Skin of body (tissue), 2 donors: ENCODE measurements around the gene IFT52. TPM values are rescaled to one million over a fixed set of nuclear protein-coding genes. Genes with fewer than 3 reads are reported as not detected.
"Not testable (repeated sequence)": the region's sequence is repeated elsewhere in the genome, so short reads cannot be mapped to it uniquely, and the experiment has no call there.

ENCODE experiments used
- DNase-seq: peaks from one replicate; lab custom pipeline; 2025; lab: John Stamatoyannopoulos, UW
- total RNA-seq: library from RNA; depleted of rRNA; stranded (reverse); fragments of >200 nt; gene quantifications from one replicate; pipeline ENCODE4 v1.2.3, GENCODE V29; 2014

Gene IFT52
- total RNA-seq, 1 donor from 2014 or later = 37.3 TPM

DNA sequence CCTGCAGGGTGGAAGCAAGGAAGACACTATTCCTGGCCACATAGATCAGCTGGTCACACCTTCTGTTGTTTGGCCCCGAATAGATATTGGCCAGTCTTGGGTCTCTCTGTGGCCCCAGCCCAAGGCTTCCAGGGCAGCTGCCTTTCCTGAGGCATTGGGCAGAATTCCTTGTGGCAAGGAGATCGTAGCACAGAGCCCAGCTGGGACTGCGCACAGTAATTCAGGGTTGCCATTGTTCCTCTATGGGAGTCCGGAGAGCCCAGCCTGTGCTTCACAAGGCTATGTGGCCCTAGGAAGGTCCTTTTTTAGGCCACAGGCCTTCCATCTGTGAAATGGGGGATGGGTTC lies 25.0 kb upstream of the IFT52 start:
- DNase-seq = no peak

DNA sequence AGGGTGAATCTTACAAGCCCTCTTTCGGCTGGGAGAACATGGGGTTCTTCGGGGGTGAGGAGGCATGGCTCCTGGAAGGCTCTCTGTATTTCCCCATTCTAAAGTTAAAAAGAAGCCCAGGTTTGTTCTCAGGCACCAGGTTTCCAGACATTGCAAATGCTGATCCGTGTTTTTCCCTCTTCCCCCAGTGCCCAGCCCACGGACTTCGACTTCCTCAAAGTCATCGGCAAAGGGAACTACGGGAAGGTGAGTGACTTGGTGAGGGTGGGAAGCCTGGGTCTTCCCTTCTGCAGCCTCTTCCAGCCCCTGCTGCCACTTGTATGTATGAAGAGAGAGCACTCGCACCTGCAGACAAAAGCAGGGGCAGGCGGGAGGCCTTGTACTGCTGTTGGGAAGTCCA lies 23.3 kb upstream of the IFT52 start:
- DNase-seq = no peak

DNA sequence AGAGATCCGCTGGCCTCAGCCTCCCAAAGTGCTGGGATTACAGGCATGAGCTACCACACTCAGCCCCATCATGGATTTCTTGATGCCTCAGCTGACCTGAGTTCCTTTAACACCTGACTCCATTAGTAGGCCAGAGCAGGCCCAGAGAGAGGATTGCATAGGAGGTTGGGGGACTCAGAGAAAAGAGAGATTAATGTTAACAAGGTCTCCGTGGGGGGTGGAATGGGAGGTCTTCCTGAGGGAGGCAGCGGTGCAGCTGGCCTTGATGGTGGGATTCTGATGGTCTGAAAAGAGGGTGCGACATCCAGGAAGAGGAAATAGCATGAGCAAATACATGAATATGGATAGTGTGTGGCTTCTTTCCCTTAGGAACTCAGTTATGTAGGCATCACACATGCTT lies 22.0 kb upstream of the IFT52 start:
- no peak for DNase-seq

DNA sequence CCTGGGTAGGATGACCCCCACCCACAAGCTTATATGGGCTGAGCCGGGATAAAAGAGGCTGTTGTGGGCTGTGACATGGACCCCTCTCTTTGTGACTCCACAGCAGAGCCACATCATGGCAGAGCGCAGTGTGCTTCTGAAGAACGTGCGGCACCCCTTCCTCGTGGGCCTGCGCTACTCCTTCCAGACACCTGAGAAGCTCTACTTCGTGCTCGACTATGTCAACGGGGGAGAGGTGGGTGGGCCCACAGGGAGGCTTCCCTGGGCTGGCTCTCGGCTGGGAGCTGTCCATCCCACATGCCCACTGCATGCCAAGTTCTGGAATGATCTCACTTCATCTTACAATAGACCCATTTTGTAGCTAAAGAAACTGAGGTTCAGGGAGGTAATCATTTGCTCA lies 21.5 kb upstream of the IFT52 start:
- DNase-seq = no peak

DNA sequence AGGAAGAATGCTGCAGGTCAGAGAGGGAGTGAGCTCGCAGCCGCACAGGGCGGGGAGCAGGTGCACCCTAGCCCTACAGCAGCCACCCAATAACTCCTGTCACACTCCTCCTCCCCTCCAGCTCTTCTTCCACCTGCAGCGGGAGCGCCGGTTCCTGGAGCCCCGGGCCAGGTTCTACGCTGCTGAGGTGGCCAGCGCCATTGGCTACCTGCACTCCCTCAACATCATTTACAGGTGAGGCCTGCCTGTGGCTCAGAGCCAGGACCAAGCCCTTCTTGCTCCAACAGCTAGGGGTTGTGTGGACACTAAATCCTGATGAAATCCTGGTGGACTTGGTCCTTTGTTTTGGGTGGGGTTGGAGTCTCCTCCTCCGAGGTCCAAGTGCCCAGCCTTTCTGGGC lies 20.2 kb upstream of the IFT52 start:
- DNase-seq = no peak

GRCh38 chr20:43571310-43571709 lies 19.4 kb upstream of the IFT52 start:
- no peak for DNase-seq

- no peak for DNase-seq
These were observed 19.0 kb upstream of the IFT52 start for GRCh38 chr20:43571771-43572170.

- no peak for DNase-seq
These were observed 17.8 kb upstream of the IFT52 start for GRCh38 chr20:43572891-43573290.

- DNase-seq = no peak
These were observed 14.6 kb upstream of the IFT52 start for GRCh38 chr20:43576108-43576507.

DNA sequence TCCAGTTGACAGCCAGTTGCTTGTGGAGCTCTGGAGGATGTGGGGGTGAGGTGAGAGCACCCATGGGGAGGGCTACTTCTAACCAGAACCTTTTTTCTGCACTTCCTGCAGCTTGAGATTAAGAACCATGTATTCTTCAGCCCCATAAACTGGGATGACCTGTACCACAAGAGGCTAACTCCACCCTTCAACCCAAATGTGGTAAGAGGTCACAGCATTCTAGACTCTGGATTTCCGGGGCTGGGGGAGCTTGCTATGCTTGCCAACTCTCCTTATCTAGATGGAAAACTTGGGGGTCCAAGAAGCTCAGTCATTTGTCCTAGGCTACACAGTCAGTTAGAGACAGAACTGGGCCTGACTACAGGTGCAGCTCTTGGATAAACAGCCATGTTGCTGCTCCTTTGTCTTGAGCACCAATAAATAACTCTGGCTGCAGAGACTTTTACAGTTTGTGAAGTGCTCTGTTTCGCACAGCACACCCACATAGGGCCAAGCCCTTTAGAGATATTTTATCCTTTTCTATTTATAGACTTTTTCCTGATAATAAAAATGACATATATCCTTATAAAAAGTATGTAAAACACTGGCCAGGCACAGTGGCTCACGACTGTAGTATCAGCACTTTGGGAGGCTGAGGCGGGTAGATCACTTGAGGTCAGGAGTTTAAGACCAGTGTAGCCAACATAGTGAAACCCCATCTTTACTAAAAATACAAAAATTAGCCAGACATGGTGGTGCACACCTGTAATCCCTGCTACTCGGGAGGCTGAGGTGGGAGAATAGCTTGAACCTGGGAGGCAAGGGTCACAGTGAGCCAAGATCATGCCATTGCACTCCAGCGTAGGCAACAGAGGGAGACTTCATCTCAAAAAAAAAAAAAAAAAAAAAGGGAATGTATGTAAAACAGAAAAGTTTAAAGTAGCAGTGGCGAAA lies 10.6 kb upstream of the IFT52 start:
- DNase-seq = no peak

DNA sequence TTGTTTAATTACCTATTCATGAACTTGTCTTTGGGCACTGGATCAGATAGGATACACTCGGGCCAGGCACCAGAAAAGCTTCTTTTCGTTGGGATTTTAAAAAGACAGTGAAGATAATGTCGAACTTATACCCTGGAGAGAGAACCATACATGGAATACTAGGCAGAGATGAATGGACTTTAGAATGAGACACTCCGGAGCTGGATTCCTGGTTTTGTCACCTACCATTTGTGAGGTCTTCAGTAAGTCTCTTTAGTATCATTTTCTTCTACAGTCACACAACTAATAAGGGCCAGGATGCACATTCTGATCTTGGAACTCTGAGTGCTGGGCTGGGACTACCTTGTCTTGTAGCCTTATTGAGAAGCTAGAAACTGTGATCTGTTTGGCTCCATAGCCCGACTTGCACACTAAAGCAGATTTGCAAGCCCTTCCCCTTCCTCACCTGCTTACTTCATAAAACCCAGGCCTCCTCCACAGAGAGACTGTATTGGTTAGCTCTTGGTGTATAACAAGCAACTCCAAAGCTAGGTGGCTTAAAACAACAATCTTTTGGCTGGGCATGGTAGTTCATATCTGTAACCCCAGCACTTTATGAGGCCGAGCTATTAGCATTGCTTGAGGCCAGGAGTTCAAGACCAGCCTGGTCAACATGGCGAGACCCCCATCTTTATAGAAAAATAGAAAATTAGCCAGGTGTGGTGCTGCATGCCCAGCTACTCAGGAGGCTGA lies 7.4 kb upstream of the IFT52 start:
- DNase-seq = no peak

GRCh38 chr20:43583982-43584432 lies 6.7 kb upstream of the IFT52 start:
- no peak for DNase-seq

DNA sequence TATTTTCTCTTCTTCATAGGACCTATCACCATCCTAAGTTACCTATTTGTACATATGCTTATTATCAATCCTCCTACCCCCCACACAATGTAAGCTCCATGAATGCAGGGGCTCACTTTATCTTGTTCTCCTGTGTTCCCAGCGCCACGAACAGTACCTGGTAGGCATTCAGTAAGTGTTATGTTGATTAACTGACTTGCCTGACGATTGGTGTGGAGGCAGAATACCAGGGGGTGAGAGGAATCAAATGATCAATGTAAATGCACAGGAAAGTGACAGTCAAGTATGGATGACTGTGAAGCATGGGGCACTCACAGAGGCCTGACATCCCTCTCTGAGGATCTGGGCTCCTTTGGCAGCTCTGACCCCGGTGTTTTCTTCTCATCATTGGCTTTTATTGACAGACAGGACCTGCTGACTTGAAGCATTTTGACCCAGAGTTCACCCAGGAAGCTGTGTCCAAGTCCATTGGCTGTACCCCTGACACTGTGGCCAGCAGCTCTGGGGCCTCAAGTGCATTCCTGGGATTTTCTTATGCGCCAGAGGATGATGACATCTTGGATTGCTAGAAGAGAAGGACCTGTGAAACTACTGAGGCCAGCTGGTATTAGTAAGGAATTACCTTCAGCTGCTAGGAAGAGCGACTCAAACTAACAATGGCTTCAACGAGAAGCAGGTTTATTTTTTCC lies 6.1 kb upstream of the IFT52 start:
- no peak for DNase-seq

DNA sequence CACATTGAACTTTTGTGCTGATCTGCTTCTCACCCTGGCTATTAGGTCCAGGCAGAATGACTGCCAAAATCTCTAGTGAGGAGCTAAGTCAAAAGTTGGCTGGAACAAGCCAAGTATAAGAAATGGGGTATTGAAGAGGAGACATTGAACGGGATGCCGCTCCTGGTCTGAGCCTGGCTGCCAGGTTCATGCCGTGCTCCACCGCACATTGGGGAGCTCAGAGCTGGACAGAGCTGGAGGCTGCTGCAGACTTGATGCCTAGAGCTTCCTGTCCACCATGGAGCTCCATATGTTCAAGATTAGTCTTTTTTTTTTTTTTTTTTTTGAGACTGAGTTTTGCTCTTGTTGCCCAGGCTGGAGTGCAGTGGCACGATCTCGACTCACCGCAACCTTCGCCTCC lies 4.1 kb upstream of the IFT52 start:
- no peak for DNase-seq

DNA sequence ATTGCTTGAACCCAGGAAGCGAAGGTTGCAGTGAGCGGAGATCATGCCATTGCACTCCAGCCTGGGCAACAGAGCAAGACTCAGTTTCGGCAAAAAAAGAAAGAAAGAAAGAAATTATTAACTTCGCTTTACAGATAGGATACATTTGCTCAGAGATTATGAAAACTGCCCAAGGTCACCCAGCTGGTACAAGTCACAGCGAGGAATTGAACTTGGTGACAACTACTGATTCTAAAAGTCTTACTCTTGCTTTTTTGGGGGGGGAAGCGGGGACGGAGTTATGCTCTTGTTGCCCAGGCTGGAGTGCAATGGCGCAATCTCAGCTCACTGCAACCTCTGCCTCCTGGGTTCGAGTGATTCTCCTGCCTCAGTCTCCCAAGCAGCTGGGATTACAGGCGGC lies 2.2 kb upstream of the IFT52 start:
- DNase-seq = not testable (repeated sequence)

DNA sequence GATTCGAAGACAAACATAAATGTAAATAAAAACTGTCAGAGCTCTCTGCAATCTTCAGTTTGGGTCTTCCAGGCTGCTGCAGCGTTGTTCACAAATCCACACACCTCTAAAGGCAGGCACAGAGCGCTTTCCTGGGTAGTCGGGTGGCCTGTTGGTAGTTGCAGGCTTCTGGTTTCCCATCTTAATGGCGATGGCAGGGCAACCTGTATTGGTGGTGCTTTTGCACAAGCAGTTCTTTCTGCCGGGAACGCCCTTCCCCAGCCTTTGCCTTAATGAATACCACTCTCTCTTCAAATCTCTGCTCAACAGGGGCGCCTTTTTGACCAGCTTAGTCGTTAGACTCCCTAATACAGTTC lies 723 bp upstream of the IFT52 start:
- DNase-seq = no peak

GRCh38 chr20:43601960-43602359 lies 11.2 kb downstream of the IFT52 start:
- DNase-seq = not testable (repeated sequence)

- DNase-seq = no peak
These were observed 12.4 kb downstream of the IFT52 start for GRCh38 chr20:43603124-43603523.

DNA sequence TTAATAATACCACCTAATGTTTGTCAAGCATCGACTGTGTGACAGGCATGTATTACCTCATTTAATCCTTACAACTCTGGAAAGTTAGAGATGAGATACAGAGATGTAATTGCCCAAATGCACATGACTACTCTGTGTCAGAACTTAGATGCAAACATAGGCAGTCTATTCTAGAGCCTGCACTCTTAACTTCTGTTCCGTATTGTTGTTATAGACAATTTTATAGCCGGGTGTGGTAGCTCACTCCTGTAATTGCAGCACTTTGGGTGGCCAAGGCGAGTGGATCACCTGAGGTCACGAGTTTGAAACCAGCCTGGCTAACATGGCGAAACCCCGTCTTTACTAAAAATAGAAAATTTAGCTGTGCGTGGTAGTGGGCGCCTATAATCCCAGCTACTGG lies 15.0 kb downstream of the IFT52 start:
- DNase-seq = no peak

DNA sequence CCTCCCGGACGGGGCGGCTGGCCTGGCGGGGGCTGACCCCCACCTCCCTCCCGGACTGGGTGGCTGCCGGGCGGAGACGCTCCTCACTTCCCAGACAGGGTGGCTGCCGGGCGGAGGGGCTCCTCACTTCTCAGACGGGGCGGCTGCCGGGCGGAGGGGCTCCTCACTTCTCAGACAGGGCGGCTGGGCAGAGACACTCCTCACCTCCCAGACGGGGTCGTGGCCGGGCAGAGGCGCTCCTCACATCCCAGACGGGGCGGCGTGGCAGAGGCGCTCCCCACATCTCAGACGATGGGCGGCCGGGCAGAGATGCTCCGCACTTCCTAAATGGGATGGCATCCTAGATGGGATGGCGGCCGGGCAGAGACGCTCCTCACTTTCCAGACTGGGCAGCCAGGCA lies 16.5 kb downstream of the IFT52 start:
- DNase-seq = not testable (repeated sequence)

GRCh38 chr20:43631598-43631997 lies 40.9 kb downstream of the IFT52 start:
- no peak for DNase-seq

- no peak for DNase-seq
These were observed 45.7 kb downstream of the IFT52 start for GRCh38 chr20:43636429-43636828.
